Sciatic nerve (tissue), 2 donors: ENCODE measurements around the gene CA6. TPM values are rescaled to one million over a fixed set of nuclear protein-coding genes. Genes with fewer than 3 reads are reported as not detected.
"Not testable (repeated sequence)": the region's sequence is repeated elsewhere in the genome, so short reads cannot be mapped to it uniquely, and the experiment has no call there.

ENCODE experiments used
- ATAC-seq: fragments of 200-7000 bp; cut with Tn5 transposase; one replicate; pipeline ENCODE4 v1.9.1; 2020; ENCODE audit warnings: mild to moderate bottlenecking, moderate library complexity
- DNase-seq: peaks from one replicate; pipeline ENCODE4 v3.0.0-alpha.2; 2020; ENCODE audit warnings: low spot score
- intact Hi-C: fragments of 100-400 bp; cut with DNase I; formaldehyde crosslinking; loops from one replicate; pipeline ENCODE4 v1.14.2; 2022
- total RNA-seq: library from RNA; stranded (reverse); fragmentation: NEBNext Ultra II Directional; extraction: Animal tissue kit (Norgen Biotek cat#: 25700); gene quantifications from one replicate; pipeline ENCODE4 v1.2.1, GENCODE V29; 2021
- donor health status: DM: no; HTN: no; CAD: no.
- donor health status: DM: no; HTN: no; CAD: no.

CA6 gene
- total RNA-seq, 1 donor from 2014 or later: not detected

DNA sequence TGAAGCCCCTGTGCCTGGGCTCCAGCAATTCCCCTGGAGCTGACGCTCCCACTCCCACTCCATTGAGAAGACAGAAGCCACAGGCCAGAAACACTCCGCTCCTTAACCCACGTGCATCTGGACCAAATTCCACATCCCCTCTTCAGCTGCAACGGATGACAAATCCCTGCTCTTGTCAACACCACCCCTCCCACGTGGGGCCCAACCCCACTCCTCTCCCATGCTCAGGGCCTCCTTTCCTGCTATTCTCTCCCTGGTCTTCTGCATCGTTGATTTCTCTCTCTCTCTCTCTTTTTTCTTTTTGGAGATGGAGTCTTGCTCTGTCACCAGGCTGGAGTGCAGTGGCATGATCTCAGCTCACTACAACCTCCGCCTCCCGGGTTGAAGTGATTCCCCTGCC lies 18.3 kb downstream of the CA6 start:
- ATAC-seq (no peak), DNase-seq (no peak)
- intact Hi-C loops: no loop called here

DNA sequence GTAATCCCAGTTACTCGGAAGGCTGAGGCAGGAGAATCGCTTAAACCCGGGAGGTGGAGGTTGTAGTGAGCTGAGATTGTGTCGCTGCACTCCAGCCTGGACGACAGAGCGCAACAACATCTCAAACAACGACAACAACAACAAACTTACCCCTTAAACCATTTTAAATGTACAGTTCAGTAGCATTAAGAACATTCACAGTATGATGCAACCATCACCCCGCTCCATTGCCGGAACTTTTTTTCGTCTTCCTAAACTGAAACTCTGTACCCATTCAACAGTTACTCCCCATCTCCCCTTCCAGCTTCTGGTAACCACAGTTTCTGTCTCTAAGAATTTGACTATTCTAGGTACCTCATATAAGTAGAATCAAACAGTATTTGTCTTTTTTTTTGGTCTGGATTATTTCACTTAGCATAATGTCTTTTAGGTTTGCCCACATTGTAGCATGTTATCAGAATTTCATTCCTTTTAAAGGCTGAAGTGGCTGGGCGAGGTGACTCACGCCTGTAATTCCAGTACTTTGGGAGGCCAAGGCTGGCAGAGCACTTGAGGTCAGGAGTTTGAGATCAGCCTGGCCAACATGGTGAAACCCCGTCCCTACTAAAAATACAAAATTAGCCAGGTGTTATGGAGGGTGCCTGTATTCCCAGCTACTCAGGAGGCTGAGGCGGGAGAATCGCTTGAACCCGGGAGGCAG lies 19.6 kb downstream of the CA6 start:
- DNase-seq (no peak), ATAC-seq (no peak)
- intact Hi-C loops: no loop called here

DNA sequence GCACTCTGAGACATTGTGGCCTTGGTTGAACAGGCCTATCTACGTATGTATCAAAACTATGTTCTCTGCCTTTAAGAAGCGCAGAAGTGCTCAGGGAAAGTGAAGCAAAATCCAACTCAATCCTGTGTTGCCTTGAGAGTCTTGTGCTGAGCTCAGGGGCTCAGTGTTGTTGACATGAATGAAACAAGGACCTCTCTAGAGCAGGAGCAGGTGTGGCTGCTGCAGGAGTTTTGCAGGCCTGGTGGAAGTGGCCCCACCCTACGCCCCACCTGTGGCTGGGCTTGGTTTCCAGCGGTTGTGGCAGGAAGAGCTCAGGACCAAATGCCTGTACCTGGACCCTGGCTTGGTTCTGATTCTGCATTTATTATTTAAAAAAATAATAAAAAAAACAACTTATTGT lies 20.9 kb downstream of the CA6 start:
- ATAC-seq (no peak), DNase-seq (no peak)
- intact Hi-C loops: no loop called here

DNA sequence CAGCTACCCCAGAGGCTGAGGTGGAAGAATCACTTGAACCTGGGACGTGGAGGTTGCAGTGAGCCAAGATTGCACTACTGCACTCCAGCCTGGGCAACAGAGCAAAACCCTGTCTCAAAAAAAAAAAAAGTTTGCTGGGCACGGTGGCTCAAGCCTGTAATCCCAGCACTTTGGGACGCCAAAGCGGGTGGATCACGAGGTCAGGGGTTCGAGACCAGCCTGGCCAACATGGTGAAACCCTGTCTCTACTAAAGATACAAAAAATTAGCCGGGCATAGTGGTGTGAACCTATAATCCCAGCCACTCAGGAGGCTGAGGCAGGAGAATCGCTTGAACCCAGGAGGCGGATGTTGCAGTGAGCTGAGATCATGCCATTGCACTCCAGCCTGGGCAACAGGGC lies 23.2 kb downstream of the CA6 start:
- intact Hi-C loops, ATAC-seq, DNase-seq: not testable (repeated sequence)

DNA sequence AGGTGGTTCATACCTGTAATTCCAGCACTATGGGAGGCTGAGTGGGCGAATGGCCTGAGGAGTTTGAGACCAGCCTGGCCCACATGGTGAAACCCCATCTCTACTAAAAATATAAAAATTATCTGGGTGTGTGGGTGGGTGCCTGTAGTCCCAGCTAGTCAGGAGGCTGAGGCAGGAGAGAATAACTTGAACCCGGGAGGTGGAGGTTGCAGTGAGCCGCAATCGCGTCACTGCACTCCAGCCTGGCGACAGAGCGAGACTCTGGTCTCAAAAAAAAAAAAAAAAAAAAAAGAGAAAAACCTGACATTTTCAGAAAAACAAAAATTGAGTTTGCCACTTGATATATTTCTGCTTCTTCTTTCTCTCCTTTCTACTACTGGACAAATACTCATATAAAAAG lies 24.3 kb downstream of the CA6 start:
- ATAC-seq (no peak), DNase-seq (no peak)
- intact Hi-C loops: no loop called here

DNA sequence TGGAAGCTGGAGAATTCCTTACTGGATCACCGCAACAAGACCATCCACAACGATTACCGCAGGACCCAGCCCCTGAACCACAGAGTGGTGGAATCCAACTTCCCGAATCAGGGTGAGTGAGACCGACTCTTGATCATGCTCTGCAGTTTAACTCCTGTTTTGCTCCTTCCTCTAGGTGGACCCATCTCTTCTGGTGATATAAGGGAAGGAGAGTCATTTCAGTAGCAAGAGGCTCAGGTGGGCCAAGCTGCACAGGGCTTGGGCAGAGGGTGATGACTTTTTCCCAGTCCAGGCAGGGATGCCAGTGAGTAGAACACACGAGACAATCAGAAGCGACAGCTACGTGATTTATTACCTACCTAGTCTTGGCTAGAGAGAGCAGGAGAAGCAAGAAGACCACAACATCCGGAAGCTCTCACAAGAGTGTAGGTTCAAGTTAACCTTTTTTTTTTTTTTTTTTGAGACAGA lies 25.2 kb downstream of the CA6 start:
- intact Hi-C loops: no loop called here
- ATAC-seq (no peak), DNase-seq (no peak)

DNA sequence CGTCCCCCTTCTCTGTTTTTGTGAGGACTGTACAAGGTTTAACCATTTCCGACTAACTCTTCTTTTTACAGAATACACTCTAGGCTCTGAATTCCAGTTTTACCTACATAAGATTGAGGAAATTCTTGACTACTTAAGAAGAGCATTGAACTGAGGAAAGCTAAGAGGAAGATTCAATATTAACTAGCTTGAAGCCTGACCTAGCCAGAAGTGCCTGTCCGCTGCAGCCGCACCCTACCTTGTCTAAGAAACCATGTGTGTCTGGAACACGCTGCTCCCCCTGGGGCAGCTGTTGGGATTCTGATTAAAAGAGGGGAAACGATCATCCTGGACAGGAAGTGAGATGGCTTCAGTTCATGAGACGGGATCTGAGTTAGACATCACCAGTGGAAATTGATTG lies 28.9 kb downstream of the CA6 start:
- DNase-seq (no peak), ATAC-seq (no peak)
- intact Hi-C loops: no loop called here

DNA sequence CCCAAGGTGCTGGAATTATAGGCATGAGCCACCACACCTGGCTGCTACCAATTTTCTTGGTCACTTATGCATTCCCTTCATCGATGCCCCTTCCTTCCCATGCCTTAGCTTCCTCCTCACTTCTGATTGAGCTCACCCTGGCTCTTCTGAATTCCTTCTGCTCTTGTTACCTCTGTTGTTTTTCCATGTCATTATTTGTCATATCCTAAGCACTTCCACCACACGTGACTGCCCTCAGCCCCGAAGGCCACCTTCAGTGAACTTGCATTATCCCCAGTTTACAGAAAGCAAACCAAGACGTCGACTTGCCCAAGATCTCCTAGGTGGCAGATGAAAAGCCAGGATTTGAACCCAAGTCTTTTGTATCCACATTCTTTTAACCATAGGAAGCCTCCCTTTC lies 30.7 kb downstream of the CA6 start:
- intact Hi-C loops: no loop called here
- ATAC-seq (no peak), DNase-seq (no peak)

DNA sequence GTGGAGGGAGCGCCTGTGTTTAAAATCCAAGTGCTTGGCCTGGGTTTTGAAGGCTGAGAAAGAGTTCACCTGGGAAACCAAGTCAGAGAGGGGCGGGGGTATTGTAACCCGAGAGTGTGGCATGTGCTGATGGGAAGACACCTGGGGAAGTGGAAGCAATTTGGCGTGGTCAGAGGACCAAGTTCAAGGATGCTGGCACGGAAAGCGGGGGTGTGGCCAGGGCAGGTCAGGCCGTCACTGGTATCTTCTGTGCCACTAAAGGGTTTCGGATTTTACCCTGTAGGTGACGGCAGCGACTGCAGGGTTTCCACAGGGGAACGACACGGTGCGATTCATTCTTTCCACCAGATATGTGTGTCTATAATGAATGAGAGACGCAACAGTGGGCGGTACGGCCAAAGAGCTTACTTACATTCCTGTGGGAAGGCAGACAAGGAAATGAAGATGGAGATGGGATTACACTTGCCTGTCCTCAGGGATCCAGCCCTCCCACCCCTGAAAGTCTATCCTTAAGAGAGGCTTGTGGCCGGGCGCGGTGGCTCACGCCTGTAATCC lies 31.3 kb downstream of the CA6 start:
- ATAC-seq (no peak), DNase-seq (no peak)
- intact Hi-C loops: no loop called here

DNA sequence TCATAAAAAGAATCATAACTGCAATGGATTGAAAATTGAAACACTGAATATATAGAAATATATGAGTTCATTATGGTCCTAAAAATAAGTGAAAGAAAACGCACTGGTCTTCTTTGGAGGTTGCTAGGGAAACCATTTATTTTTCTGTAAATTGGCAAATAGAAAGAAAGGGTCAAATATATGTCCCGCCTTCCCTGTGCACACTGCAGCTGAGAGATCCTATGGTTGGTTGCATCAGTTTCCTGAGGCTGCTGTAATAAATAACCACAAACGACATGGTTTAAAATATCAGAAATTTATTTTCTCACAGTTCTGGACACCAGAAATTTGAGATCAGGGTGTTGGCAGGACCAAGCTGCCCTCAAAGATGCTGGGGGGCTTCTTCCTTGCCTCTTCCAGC lies 35.0 kb downstream of the CA6 start:
- ATAC-seq (no peak), DNase-seq (no peak)
- intact Hi-C loops: no loop called here

DNA sequence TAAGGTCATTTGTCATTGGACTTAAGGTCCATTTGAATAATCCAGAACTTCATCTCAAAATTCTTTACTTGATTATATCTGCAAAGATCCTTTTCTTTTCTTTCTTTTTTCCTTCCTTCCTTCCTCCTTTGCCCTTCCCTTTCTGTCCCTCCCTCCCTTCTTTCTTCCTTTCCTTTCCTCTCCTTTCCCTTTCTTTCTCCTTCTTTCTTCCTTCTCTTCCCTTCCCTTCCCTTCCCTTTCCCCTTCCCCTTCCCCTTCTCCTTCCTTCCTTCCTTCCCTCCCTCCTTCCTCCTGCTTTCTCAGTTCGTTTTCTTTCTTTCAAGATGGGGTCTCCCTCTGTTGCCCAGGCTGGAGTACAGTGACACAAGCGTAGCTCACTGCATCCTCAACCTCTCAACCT lies 35.5 kb downstream of the CA6 start:
- intact Hi-C loops: no loop called here
- ATAC-seq (no peak), DNase-seq (no peak)

DNA sequence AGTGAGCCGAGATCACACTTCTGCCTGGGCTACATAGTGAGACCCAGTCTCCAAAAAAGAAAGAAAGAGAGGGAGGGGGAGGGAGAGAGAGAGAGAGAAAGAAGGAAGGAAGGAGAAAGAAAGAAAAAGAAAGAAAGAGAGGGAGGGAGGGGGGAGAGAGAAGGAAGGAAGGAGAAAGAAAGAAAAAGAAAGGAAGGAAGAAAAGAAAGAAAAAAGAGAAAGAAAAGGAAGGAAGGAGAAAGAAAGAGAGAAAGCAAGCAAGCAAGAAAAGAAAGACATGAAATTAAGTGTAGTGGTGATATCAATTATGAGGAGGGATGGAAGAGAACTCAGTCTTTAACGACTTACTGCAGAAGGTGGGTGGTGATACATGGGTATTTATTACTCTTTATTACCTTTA lies 38.5 kb downstream of the CA6 start:
- ATAC-seq: no peak
- DNase-seq: no peak
- intact Hi-C loops: no loop called here

DNA sequence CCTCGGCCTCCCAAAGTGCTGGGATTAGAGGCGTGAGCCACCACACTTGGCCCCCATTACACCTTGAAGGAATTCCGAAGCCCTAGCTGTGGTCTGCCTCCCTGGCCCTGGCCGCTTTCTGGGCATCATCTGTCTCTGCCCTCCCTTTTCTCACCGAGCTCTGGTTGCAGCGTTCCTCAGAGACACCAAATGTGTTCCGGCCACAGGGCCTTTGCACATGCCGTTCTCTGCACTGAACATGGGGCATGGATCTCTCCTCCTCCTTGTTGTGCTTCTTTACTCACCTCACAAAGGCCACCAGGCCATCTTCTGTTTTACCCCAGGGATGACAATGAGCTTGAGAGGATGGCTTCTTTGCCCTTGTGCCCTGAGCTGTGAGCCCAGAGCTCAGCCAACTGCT lies 39.3 kb downstream of the CA6 start:
- intact Hi-C loops: loop anchor here (5.0 kb wide), 2 partner anchors 68 to 123 kb away; no protein-coding TSS in a partner anchor
- ATAC-seq (no peak), DNase-seq (no peak)

DNA sequence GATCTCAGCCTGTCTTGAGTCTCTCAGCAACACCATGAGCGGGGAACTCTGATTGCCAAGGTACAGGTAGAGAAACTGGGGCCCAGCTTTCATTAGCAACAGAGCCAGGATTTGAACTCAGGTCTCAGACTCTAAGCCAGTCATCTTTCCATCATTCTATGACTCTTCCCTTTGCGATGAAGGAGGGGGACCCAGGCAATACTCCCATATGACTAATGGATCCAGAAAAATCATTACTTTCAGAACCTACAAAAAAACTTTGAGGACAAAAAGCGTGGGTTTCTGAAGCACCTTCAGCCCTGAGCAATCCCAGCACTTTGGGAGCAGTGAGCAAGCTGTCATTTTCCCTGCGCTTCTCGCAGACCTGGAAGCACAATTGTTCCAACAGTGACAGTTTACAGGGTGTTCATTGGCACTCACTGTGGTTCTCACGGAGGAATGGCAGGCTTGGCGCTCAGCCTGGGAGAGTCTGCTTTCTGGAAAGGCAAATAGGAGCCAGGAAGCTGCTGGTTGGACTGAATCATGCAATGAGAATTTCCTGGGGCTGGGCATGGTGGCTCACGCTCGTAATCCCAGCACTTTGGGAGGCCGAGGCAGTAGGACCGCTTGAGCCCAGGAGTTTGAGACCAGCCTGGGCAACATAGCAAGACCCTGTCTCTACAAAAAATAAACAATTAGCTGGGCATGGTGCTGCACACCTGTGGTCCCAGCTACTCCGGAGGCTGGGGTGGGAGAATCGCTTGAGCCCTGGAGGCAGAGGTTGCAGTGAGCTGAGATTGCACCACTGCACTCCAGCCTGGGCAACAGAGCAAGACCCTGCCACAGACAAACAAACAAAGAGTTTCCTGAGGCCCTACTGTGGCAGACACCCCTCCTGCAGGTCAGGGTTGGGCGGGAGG lies 40.5 kb downstream of the CA6 start:
- ATAC-seq (no peak), DNase-seq (no peak)
- intact Hi-C loops: loop anchor here (5.0 kb wide), 2 partner anchors 69 to 124 kb away; no protein-coding TSS in a partner anchor

DNA sequence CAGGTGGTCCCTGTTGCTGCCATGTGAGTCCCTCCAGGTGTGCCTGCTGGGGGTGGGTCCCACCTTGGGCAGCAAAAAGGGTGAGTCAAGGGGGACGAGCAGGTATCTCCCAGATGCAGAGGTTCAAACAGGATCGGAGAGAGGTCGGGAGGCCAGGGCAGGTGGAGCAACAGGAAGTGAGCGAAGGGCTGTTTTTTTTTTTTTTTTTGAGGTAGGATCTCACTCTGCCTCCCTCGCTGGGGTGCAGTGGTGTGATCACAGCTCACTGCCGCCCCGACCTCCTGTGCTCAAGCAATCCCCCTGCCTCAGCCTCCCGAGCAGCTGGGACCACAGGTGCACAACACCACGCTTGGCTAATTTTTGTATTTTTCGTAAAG lies 41.1 kb downstream of the CA6 start:
- intact Hi-C loops: loop anchor here (5.0 kb wide), 2 partner anchors 70 to 125 kb away; no protein-coding TSS in a partner anchor
- DNase-seq (no peak), ATAC-seq (no peak)

DNA sequence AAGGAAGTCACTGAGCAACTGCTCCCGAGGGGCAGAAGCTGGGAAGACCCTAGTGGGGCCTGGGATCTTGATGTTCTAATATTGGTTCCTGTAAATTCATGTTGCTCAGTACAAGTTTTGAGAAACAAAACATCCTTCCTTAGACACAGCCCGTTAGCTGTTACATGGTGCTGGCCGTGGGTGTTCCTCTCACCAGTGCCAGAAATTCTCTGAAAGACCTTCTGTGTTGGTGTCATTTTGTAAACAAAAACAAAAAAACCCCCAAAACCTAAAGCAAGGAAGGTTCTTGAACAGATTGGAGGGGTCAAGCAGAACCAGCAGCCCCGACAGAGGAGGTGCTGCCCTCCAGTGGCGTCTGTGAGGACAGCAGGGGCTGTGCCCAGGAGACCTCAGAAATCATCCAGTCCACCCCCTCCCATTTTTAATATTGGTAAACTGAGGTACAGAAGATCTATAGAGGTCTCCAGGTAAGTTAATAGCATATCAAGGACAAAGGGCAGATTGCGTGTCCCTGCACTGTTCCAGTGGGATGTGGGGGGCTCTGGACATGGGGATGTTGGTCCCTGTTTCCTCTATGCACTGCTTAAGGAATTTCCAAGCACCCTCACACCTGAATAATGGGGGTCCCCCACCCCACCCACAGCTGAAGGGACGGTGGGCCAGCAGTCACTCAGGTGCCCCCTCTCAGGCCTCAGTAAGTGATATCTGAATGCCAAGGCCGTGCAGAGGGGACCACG lies 42.4 kb downstream of the CA6 start:
- intact Hi-C loops: loop anchor here (5.0 kb wide), 2 partner anchors 71 to 126 kb away; no protein-coding TSS in a partner anchor
- DNase-seq (peak; percentile 86), ATAC-seq (peak; percentile 86)

DNA sequence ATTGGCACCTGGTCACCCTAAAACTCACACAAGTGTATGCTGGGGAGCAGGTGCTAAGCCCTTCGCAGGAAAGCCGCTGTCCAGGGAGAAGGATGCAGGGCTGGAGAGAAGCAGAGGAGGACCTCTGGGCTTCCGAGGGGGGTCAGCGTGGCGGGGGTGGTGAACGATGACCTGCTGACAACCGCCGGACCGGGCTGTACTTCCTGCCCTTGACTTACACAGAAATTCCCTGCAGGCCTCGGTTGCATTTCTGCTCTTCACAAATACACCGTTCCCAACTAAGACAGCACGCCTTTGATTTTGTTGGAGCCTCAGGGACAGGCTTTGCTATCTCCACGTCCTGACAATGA lies 42.9 kb downstream of the CA6 start:
- DNase-seq: no peak
- ATAC-seq: peak; percentile 60
- intact Hi-C loops: loop anchor here (5.0 kb wide), 2 partner anchors 71 to 126 kb away; no protein-coding TSS in a partner anchor

DNA sequence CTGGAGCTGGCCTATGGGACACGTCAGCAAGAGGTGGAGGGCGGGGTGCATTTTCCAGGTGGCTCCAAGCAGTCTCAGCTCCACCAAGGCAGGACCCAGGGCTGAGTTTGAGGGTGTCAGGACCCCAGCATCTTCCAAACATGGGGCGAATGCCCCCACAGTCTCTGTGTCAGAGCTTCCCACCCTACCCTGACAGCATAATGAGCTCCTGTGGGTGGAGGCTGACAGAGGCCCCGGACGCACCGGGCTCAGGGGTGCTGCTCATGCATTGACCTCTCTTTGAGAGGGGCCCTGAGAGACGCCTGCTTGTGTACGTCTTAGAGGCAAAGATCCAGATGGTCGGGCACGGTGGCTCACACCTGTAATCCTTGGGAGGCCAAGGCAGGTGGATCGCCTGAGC lies 43.4 kb downstream of the CA6 start:
- ATAC-seq (no peak), DNase-seq (no peak)
- intact Hi-C loops: loop anchor here (5.0 kb wide), 2 partner anchors 72 to 127 kb away; no protein-coding TSS in a partner anchor

DNA sequence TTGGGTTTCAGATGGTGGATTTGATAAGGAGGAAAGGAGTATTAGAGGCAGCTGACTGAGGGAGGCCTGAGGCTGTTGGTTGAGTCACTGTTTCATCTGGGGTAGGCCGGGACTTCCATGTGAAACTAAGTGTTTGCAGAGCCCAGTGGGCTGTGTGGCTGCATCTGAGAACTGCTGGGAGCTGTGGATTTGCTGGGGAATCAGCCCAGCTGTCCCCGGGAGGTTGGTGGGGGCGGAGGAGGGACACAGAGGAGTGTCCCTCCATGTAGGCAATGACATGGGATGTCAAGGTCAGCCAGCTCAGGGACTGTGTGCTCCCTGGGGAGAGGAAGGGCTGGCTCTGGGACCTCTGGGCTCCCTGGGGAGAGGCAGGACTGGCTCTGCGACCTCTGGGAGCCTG lies 44.2 kb downstream of the CA6 start:
- ATAC-seq (no peak), DNase-seq (no peak)
- intact Hi-C loops: loop anchor here (5.0 kb wide), 2 partner anchors 73 to 128 kb away; no protein-coding TSS in a partner anchor
